ENCODE measurements around the gene ADAMTS12.

The ADAMTS12 gene

DNA sequence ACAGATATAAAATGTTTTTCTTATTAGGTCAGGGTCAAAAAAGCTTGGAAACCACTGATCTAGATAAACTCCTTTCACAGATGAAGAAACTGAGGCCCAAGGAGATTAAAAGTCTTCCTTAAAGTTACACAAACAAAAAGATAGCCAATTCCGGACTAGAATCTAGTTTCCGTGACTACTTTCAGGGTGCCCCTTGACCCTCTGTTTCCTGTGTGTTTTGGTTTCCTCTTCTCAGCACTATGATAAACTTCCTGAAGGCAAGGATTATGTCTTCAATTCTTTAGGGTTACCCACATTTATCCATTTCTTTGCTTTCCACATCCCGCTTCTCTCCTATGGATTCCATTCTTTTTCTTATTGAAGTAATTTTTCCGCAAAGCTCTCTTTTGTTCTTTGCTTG lies 83.1 kb downstream of the ADAMTS12 start:
- in situ Hi-C loops (cut with HindIII; ENCODE audit: low sequenced_read_pairs) = no loop called here

DNA sequence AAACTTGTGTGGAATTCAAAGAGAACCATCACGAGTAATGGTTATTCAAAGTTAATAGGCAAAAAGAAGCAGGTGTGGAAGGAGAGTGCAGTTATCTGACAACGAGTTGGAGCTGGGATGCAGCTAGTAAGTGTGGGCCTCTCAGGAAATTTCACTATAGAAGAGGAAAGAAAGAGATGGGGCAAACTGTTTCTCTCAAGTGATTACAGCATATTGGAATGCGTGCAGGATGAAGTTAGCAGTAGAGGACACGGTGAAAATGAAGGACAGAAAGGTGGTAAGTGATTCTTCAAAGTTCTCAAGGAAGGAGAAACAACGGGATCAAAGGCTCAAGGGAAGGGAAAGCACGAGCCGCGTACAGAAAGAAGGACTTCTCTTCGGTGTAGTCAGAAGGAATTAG lies 84.0 kb downstream of the ADAMTS12 start:
- in situ Hi-C loops (cut with HindIII; ENCODE audit: low sequenced_read_pairs) = no loop called here

GRCh38 chr5:33806738-33807442 lies 84.9 kb downstream of the ADAMTS12 start:
- in situ Hi-C loops (cut with HindIII; ENCODE audit: low sequenced_read_pairs) = no loop called here

DNA sequence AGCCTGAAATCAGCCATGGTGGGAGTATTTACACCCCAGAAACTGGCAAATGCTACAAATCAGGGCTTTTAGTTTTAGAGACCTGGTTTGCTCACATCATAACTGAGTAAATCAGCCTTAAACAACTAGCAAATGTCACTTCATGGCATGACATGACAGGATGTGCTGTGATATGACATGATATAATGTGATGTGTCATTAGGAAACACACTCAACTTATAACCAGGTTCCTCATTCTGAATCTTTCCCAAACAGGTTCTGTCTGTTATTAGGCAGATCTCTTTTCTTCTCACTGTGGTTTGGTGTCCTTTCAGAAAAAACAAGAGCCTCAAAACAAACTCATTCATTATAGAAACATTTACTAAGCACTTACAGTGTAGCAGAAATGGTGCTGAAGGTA lies 90.5 kb downstream of the ADAMTS12 start:
- in situ Hi-C loops (cut with HindIII; ENCODE audit: low sequenced_read_pairs) = no loop called here

GRCh38 chr5:33800241-33800950 lies 91.4 kb downstream of the ADAMTS12 start:
- in situ Hi-C loops (cut with HindIII; ENCODE audit: low sequenced_read_pairs) = no loop called here

DNA sequence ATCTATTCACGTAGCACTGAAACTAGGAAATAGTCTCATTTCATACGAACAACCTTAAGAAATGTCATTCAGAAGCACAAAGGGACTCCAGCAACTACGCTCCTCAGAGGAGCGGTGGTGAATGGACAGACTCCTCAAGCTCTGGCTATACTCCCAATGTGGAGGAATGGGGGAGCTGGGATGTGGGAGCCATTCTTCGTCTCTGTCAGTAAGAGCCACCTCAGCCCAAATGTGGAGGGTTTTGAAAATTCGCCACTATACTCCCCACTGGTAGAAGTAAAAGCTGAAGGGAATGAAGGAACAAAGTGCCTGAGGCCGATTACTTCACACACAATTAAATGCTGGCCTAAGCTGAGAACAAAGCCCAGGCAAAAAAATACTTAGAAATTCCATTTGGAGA lies 96.3 kb downstream of the ADAMTS12 start:
- in situ Hi-C loops (cut with HindIII; ENCODE audit: low sequenced_read_pairs) = no loop called here

- in situ Hi-C loops (cut with HindIII; ENCODE audit: low sequenced_read_pairs) = no loop called here
Measured at GRCh38 chr5:33794550-33795181, 97.1 kb downstream of the ADAMTS12 start.

- in situ Hi-C loops (cut with HindIII; ENCODE audit: low sequenced_read_pairs) = no loop called here
Measured at GRCh38 chr5:33793836-33794549, 97.8 kb downstream of the ADAMTS12 start.

DNA sequence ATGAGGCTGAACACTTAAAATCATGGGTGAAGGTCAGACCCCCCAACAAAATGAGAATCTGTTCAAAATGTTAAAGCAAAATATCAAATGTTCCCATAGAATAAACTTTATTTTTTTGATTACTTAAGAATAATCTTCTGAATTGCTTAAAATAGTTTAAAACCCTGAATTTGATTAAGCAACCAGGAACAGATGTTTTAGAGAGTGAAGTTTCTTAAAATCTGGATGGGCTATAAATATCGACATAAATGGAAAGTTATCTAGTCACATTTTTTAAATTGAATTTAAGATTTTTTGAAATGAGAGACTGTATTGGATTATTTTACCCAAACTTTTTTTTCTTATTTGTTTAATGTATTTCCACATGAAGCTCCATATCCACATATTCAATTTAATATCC lies 98.5 kb downstream of the ADAMTS12 start:
- in situ Hi-C loops (cut with HindIII; ENCODE audit: low sequenced_read_pairs) = no loop called here

DNA sequence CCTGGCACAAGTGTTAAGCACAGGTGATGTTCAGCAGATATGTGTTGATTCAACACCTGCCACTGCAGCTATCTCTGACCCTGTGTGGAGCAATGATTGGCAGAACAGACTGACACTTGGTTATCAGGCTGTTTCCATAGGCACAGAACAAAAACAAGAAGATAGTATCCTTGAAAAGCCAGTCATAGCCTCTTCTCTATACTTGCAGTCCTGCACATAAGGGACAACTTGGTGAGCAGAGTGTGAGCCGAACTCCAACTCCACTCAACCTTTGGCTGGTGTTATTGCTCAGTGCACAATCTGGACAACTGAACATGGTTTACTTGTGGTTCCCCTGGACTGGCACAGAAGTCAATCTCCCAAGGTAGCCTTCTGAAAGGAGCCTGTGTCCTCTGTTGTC lies 99.2 kb downstream of the ADAMTS12 start:
- in situ Hi-C loops (cut with HindIII; ENCODE audit: low sequenced_read_pairs) = no loop called here

- in situ Hi-C loops (cut with HindIII; ENCODE audit: low sequenced_read_pairs) = no loop called here
Measured at GRCh38 chr5:33789567-33789957, 102.2 kb downstream of the ADAMTS12 start.

GRCh38 chr5:33788922-33789566 lies 102.7 kb downstream of the ADAMTS12 start:
- in situ Hi-C loops (cut with HindIII; ENCODE audit: low sequenced_read_pairs) = no loop called here

DNA sequence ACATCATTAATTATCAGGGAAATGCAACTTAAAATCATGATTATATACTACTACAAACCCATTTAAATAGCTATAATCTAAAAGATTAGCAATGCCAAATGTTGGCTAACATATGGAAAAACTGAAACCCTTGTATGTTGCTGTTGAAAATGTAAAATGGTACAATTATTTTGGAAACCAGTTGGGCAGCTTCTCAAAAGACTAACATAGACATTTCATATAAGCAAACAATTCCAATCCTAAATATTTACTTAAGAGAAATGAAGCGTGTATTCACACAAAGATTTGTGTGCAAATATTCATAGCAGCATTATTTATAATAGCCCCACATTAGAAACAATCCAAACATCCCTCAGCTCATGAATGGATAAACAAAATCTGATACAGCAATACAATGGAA lies 106.2 kb downstream of the ADAMTS12 start:
- in situ Hi-C loops (cut with HindIII; ENCODE audit: low sequenced_read_pairs) = no loop called here

- in situ Hi-C loops (cut with HindIII; ENCODE audit: low sequenced_read_pairs) = no loop called here
Measured at GRCh38 chr5:33781286-33781685, 110.5 kb downstream of the ADAMTS12 start.

GRCh38 chr5:33776151-33776660 lies 115.6 kb downstream of the ADAMTS12 start:
- in situ Hi-C loops (cut with HindIII; ENCODE audit: low sequenced_read_pairs) = no loop called here

- in situ Hi-C loops (cut with HindIII; ENCODE audit: low sequenced_read_pairs) = no loop called here
Measured at GRCh38 chr5:33774341-33774740, 117.4 kb downstream of the ADAMTS12 start.

GRCh38 chr5:33772380-33772897 lies 119.4 kb downstream of the ADAMTS12 start:
- in situ Hi-C loops (cut with HindIII; ENCODE audit: low sequenced_read_pairs) = no loop called here

DNA sequence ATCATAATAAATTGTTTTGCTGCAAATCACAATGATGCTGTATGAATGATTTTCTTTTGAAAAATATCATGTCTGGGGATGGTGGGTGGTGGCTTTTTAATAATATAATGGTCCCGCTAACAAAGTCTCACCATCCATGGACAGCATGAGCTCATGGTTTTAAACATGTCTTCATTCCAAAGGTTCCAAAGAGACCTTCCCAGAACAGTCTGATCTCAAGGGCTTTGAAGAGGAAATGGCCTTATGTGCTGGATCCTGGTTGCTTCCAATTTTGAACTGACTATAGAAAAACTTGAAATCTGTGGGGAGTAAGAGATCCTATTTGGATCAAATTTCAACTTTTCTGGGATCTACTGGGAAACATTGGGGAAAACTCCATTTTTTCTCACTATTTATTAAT lies 121.8 kb downstream of the ADAMTS12 start:
- in situ Hi-C loops (cut with HindIII; ENCODE audit: low sequenced_read_pairs) = no loop called here

DNA sequence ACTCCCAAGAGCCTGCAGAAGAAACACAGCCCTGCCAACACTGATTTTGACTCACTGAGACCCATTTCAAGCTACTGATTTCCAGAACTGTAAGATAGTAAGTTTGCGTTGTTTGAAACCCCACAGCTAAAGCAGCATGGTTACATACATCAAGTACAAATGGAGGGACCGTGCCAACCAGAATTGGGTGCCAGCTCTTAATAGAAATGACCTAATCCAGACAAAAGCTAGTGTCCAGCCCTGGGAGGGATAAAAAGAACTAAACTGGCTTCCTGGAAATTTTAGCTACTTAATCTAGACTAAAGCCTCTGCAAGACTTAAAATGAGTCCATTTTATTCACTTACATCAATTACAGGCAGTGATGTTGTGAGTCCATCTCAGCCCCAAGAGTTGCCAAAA lies 122.6 kb downstream of the ADAMTS12 start:
- in situ Hi-C loops (cut with HindIII; ENCODE audit: low sequenced_read_pairs) = no loop called here

DNA sequence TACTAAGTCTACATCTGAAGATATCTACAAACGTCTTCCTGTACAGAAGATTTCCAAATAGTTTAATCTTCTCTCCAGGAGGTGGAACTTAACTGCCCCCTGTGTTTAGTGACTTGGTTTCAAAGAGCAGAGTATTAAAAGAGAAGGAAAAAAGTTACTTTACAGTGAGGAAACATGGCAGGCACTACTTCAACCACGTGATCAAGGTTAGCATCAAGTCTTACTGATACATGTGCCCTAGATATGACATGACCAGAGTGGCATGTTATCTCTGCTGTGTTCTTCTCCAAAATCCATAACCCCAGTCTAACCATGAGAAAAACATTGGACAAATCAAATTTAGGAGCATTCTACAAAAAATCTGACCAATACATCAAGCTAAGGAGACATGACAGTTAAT lies 125.8 kb downstream of the ADAMTS12 start:
- in situ Hi-C loops (cut with HindIII; ENCODE audit: low sequenced_read_pairs) = no loop called here

DNA sequence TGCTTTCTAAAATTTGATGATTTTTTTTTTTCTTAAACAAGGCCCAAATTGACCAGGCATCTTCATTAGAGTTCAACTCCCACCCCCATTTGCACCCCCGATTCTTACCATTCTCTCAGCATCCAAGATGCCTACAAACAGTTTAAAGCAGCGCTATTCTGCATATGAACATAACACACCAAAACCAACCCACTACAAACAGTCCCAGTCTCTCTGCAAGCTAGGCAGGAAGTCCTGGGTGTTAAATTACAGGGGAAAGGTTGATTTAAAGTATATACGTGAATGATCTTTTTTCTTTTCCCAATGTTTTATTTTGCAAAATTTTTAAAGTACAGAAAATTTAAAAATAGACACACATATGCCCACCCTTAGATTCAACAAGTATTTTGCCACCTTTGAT lies 127.0 kb downstream of the ADAMTS12 start:
- in situ Hi-C loops (cut with HindIII; ENCODE audit: low sequenced_read_pairs) = no loop called here
